Measurements from ENCODE around the gene SSPN. TPM values are rescaled to one million over a fixed set of nuclear protein-coding genes. Genes with fewer than 3 reads are reported as not detected.

Gene SSPN
- total RNA-seq, 1 donor from 2014 or later: not detected

DNA sequence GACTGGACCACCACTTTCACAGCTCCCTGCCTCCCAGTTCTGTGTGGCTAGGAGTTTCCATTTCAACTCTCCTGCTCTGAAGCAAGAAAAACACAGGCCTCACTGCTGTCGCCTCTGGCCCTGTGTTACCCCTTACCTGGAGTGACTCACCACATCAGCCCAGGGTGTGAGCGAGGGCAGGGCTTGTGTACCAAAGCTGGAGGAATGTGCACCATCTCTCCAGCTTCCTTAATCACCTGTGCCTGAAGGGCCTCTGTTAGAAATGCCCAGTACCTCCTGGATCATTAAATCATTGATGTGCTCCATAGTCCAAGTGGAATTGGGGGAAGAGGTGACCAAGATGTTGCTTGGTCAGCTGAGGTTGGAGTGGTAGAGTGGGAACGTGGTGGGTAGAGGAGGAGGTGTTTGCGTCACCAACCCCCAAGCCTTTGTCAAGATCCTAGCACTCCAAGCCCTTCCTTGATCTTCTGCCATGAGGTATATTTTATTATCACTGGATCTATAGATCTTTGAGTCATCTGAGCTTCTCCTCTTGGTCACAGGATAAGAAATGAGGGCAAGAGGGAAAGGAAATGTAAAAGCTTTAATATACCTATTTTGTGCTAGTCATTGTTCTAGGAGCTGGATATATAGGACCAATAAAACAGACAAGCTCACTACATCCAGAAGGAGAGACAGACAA is 51.3 kb downstream of the SSPN start:
- Mint-ChIP-seq H3K9me3 (no peaks in the 10 kb centered on the region), H3K4me3 (no peak overlapping the region), H3K36me3 (ENCODE audit: low read depth) (no peaks in the 10 kb centered on the region), H3K27ac (no peak overlapping the region), H3K27me3 (peaks cover 1% of the 10 kb centered on the region), H3K4me1 (no peaks in the 10 kb centered on the region)
- intact Hi-C loops (cut with micrococcal nuclease): no loop called here
- DNase-seq: no peak

DNA sequence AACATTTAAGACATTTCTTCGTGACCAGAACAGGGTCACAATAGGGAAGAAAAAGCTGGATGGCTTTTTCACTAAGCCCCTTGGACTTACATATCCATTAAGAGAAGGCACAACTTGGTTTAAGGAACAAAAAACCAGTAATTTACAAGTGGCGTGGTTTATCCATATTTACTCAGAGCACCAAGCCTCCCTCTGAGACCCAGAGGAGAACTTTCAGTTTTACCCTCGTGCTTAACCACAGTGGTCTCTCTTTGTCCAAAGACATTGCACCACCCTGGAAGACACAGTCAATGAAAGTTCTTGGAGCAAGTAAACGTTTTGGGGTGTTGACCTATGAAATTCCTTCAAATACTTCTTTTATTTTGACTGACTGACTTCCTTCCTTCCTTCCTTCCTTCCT is 52.5 kb downstream of the SSPN start:
- no peak overlapping the region for H3K27ac Mint-ChIP-seq
- H3K9me3 Mint-ChIP-seq: no peaks in the 10 kb centered on the region
- intact Hi-C loops (cut with micrococcal nuclease): no loop called here
- H3K27me3 Mint-ChIP-seq: no peaks in the 10 kb centered on the region
- no peak for DNase-seq
- H3K4me1 Mint-ChIP-seq: no peaks in the 10 kb centered on the region
- H3K36me3 Mint-ChIP-seq (ENCODE audit: low read depth): no peaks in the 10 kb centered on the region
- H3K4me3 Mint-ChIP-seq: no peak overlapping the region

DNA sequence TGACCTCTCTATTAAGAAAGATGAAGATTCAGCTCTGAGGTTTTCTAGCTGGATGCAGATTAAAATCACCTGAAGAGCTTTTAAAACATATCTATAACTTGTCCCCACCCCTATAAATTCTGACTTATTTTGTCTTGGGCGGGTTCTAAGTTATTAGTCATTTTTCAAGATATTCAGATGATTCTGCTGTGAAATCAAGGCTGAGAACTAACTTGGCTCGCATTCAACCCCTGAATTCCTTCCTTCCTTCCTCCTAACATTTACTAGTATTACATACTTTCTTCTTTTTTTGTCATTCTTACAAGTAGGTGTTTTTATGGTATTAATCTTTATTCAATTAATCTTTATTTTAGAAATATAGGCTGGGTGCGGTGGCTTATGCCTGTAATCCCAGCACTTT is 55.4 kb downstream of the SSPN start:
- intact Hi-C loops (cut with micrococcal nuclease): no loop called here
- H3K36me3 Mint-ChIP-seq (ENCODE audit: low read depth): no peaks in the 10 kb centered on the region

DNA sequence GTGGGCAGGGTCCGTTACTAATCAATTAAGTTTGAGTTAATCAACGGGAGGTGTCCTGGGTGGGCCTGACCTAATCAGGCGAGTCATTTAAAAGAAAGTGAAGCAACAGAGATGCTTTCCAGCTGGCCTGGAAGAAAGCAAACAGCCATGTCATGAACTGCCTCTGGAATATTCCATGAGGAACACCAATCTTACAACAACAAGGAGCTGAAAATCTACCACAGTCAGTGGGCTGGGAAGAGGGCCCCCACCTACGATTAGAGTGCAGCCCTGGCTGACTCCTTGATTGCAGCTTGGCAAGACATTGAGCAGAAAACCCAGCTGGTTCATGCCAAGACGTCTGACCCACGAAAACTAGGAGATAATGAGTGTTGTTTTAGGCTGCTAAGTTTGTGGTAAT is 56.2 kb downstream of the SSPN start:
- intact Hi-C loops (cut with micrococcal nuclease): no loop called here
- no peaks in the 10 kb centered on the region for H3K4me1 Mint-ChIP-seq
- no peak for DNase-seq
- no peaks in the 10 kb centered on the region for H3K9me3 Mint-ChIP-seq
- H3K36me3 Mint-ChIP-seq (ENCODE audit: low read depth): no peaks in the 10 kb centered on the region
- peaks cover 1% of the 10 kb centered on the region for H3K27me3 Mint-ChIP-seq
- no peak overlapping the region for H3K27ac Mint-ChIP-seq
- no peak overlapping the region for H3K4me3 Mint-ChIP-seq

More for the DNA sequence above, 55.4 kb downstream of the SSPN start:
- Mint-ChIP-seq H3K4me3 (no peak overlapping the region), H3K27ac (no peak overlapping the region), H3K27me3 (peaks cover 1% of the 10 kb centered on the region), H3K9me3 (no peaks in the 10 kb centered on the region), H3K4me1 (no peaks in the 10 kb centered on the region)
- no peak for DNase-seq

DNA sequence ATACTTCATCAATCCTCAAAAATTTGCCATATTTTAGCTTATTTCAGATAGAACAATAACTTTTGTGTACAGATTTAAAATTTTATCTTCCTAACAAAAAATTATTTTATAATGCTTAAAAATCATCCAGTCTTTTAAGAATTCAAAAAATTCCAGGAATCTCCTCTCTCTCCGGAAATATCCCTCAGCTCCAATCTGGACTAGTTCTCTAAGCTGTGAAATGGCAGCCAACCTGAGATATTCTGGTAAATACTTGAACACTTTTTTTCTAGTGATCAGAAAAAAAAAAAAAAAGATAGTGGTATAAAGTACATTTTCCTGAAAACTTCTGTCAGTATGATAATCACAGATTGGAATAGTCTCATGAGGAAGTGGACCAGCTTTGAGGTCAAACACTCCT is 57.6 kb downstream of the SSPN start:
- no peak for DNase-seq
- peaks cover 1% of the 10 kb centered on the region for H3K27me3 Mint-ChIP-seq
- H3K9me3 Mint-ChIP-seq: no peaks in the 10 kb centered on the region
- H3K4me1 Mint-ChIP-seq: no peaks in the 10 kb centered on the region
- H3K4me3 Mint-ChIP-seq: no peak overlapping the region
- no peaks in the 10 kb centered on the region for H3K36me3 Mint-ChIP-seq (ENCODE audit: low read depth)
- H3K27ac Mint-ChIP-seq: no peak overlapping the region
- intact Hi-C loops (cut with micrococcal nuclease): no loop called here

DNA sequence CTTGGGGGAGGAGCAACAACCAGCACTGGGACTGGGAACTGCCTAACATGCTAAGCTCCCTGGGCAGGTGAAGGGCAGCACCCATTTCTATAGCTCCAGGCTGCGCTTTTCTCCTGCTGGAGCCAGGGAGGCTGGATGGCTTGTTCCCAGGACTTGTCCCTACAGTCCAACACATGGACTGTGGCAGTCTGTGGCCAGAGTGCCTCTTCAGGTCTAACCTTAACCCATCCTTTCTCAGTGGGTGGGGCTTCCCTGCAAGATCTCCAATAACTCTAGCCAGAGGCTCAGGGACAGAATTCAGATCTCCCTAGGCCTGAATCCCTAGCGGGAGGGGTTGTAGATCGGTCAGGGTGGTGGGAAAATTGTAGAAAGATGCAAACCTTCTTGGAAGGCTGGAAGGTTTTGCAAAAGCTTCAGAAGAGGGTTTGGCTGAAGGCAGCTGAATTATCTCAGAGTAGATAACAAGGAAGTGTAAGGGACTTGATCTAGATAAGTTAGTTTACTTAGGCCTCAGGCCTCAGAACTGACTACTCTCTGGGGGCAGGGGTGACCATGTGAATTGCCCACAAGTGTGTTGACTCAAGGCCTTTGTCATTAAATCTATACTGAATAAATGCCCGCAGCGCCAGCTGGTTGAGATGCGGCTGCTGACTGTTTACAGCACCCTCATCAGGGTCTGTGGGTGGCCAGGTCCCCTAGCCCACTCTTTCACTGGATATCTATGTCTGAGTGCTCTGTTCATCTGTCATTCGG is 60.7 kb downstream of the SSPN start:
- Mint-ChIP-seq H3K36me3 (ENCODE audit: low read depth) (no peaks in the 10 kb centered on the region), H3K9me3 (peaks cover 8% of the 10 kb centered on the region), H3K4me1 (no peaks in the 10 kb centered on the region), H3K27ac (no peak overlapping the region), H3K4me3 (no peak overlapping the region), H3K27me3 (peaks cover 3% of the 10 kb centered on the region)
- no peak for DNase-seq
- intact Hi-C loops (cut with micrococcal nuclease): no loop called here

DNA sequence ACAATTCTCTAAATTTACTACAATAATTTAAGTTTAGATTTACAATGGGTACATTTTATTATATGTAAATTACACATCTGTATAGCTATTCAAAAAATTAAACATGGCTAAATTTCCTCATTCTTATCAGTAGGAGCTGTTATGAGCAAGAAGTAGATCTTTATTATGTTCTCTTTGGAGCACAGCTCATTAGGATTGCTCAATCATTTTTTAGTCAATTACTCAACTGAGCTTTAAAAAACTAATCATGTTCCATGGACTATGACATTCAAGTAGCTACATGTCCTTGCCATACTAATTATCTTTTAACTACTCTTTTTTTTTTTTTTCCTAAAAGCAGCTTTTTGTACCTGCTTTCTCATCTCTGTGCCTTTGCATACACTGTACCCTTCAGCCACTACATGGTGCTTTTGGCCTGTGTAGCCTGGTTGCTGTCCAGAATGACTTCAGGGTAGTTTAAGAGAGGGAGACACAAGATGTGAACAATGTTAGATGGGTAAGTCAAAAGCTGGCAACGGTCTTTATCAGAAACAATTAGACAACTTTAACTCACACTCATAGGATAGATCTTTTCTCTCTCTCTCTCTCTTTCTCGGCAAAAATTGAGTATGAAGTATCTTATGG is 69.0 kb downstream of the SSPN start:
- no peaks in the 10 kb centered on the region for H3K4me1 Mint-ChIP-seq
- peaks cover 2% of the 10 kb centered on the region for H3K27me3 Mint-ChIP-seq
- intact Hi-C loops (cut with micrococcal nuclease): no loop called here
- H3K4me3 Mint-ChIP-seq: no peak overlapping the region
- no peak overlapping the region for H3K27ac Mint-ChIP-seq
- no peaks in the 10 kb centered on the region for H3K9me3 Mint-ChIP-seq
- no peaks in the 10 kb centered on the region for H3K36me3 Mint-ChIP-seq (ENCODE audit: low read depth)
- DNase-seq: no peak

DNA sequence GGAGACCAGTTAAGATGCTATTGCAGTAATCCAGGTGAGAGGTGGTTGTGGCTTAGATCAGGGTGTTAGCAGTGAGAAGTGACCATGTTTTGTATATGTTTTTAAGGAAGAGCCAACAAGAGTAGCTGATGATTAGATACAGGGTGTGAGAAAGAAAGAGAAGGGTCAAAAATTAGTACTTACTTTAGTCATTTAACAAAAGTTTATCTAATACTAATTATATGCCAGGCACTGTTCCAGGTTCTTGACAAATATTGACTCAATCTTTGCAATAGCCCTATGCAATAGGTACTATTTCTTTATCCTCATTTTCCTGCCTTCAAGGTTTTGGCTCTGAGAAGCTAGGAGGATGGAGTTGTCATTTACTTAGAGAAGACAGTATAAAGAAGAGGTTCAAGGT is 70.2 kb downstream of the SSPN start:
- intact Hi-C loops (cut with micrococcal nuclease): no loop called here
- Mint-ChIP-seq H3K36me3 (ENCODE audit: low read depth) (no peaks in the 10 kb centered on the region), H3K27me3 (peaks cover 2% of the 10 kb centered on the region), H3K4me1 (no peaks in the 10 kb centered on the region), H3K9me3 (no peaks in the 10 kb centered on the region), H3K4me3 (no peak overlapping the region), H3K27ac (no peak overlapping the region)
- DNase-seq: no peak

DNA sequence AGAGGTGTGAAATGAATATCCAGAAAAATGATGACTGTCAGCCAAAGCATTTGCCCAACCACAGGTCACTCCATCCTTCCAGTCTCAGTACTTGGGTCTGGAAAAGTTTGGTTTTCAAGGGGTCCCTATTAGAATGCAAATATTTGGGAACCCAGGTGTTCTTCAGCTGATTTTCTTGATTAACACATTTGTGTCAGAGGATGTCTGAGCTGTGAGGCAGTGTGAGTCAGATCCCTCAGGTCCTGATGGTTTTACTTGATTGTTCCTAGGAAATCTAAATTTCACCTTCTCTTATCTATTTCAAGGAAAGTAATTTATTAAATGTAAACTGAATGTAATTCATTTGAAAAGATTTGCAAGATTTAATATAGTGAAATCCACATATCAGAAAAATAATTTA is 71.5 kb downstream of the SSPN start:
- no peak overlapping the region for H3K27ac Mint-ChIP-seq
- DNase-seq: no peak
- no peaks in the 10 kb centered on the region for H3K36me3 Mint-ChIP-seq (ENCODE audit: low read depth)
- H3K27me3 Mint-ChIP-seq: peaks cover 6% of the 10 kb centered on the region
- no peak overlapping the region for H3K4me3 Mint-ChIP-seq
- peaks cover 3% of the 10 kb centered on the region for H3K9me3 Mint-ChIP-seq
- H3K4me1 Mint-ChIP-seq: peaks cover 4% of the 10 kb centered on the region
- intact Hi-C loops (cut with micrococcal nuclease): no loop called here

DNA sequence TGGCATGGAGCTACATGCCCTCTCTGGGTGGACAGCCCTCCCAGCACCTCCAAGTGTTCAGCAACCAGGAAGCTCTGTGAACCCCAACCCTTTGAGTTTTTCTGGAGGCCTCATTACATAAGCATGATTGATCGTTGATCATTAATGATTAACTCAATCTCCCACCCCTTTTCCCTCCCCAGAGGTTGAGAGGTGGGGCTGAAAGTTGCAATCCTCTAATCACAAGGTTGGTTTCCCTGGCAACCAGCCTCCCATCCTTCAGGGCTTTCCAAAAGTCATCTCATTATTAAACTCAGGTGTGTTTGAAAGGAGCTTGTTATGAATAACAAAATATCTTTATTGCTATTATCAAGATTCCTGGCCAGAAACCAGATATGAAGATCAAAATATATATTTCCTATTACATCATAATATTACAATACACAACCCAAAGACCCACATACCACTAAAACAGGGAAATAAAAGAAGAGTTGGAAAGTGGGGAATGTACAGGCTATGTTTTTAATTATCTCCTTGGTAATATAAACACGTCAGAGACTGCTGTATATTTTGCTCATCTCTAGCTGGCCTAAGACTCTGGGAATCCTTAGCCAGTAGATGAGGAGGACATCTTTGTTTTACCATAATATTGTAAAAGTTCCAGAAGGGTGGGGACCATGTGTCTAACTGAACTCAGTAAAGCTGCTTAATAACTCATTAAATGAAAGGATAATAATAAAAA is 73.6 kb downstream of the SSPN start:
- H3K27ac Mint-ChIP-seq: no peak overlapping the region
- intact Hi-C loops (cut with micrococcal nuclease): no loop called here
- H3K9me3 Mint-ChIP-seq: peaks cover 3% of the 10 kb centered on the region
- H3K4me1 Mint-ChIP-seq: peaks cover 5% of the 10 kb centered on the region
- no peak overlapping the region for H3K4me3 Mint-ChIP-seq
- DNase-seq: no peak
- H3K36me3 Mint-ChIP-seq (ENCODE audit: low read depth): no peaks in the 10 kb centered on the region
- H3K27me3 Mint-ChIP-seq: peaks cover 6% of the 10 kb centered on the region

DNA sequence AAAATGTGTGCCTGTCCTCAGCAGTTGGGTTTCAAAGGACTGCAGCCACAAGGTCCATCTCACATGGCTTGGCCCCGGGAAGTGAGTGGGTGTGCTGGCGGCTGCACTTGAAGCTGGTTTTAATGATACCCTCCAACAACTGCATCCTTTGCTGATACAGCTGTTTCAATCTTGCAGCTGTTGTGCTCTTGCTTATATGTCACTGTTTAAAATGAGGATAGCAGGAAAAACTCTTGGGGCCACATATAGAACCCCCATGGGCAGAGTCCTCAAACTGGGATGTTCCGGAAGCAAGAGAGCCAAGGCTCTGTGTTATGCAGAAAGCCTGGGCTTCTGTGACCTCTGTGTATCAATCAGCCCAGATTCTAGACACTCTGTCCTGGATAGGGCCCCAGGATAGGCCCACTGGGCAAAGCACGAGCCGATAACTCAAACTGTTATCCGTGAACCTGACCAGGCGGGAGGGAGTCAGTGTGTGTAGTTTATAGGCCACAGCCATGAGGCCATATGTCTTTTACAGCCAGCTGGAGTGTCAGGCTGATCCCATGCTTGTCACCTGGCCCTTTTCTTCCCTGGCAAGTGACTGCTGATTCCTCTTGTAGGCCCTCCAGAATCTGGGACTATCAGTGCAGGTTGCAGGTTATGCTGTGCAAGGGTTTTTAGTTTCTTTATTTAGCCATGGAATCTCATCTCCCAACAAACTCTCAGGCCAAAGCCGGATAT is 74.3 kb downstream of the SSPN start:
- no peak overlapping the region for H3K4me3 Mint-ChIP-seq
- peaks cover 6% of the 10 kb centered on the region for H3K27me3 Mint-ChIP-seq
- H3K36me3 Mint-ChIP-seq (ENCODE audit: low read depth): no peaks in the 10 kb centered on the region
- H3K27ac Mint-ChIP-seq: no peak overlapping the region
- intact Hi-C loops (cut with micrococcal nuclease): loop anchor here (10.0 kb wide), 1 partner anchor 145 kb away; the partner anchor contains the start of gene BHLHE41
- H3K9me3 Mint-ChIP-seq: peaks cover 3% of the 10 kb centered on the region
- peaks cover 12% of the 10 kb centered on the region for H3K4me1 Mint-ChIP-seq
- DNase-seq: no peak

DNA sequence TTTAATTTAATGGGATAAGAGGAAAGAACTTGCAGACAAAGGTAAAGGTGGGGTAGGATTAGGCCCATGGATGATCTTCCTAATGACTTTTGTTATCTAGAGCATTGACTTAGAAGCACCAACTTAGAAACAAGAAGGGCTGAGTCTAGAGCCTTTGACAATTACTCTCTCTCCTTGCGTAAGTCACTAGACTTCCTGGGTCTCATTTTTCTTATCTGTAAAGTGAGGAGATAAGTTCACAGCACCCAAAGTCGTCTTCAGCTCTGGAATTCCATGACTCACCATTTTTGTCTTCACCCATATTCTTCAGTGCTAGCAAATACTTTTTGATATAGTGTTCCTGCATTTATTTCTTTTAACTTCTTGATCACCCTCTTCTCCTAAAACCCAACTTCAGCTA is 75.7 kb downstream of the SSPN start:
- intact Hi-C loops (cut with micrococcal nuclease): loop anchor here (10.0 kb wide), 1 partner anchor 146 kb away; the partner anchor contains the start of gene BHLHE41
- DNase-seq: no peak
- Mint-ChIP-seq H3K4me3 (no peak overlapping the region), H3K4me1 (peaks cover 19% of the 10 kb centered on the region), H3K9me3 (peaks cover 3% of the 10 kb centered on the region), H3K36me3 (ENCODE audit: low read depth) (no peaks in the 10 kb centered on the region), H3K27me3 (peaks cover 6% of the 10 kb centered on the region), H3K27ac (no peak overlapping the region)

DNA sequence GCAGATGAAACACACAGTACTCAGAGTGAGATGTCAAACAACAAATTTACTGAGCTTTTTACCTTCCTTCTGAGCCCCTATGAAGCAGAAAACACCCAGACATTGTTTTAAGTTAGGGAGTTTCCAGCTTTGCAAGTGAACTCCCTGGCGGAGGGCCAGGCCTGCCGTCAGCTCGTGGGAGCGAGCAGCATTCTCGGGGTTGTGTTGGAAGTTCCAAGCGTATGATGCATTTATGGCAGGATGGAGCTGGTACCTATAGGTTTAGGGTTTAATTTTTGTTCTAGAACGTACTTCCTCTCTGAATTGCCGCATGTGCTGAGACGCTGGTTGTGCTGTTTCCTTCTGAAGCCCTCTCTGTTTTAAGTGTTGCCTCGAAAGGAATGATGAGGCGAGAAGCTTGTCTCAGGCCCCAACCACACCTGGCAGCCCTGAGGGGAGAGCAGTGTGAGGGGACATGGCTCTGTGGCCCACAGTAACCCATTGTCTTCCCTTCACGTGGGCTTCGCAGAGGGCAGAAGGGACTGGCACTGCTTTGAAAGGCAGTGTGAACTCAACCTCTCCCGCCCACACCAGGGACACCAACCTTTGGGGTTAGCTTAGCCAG is 76.6 kb downstream of the SSPN start:
- Mint-ChIP-seq H3K27ac (no peak overlapping the region), H3K9me3 (peaks cover 3% of the 10 kb centered on the region), H3K4me3 (no peak overlapping the region), H3K4me1 (peaks cover 19% of the 10 kb centered on the region), H3K36me3 (ENCODE audit: low read depth) (no peaks in the 10 kb centered on the region), H3K27me3 (peaks cover 6% of the 10 kb centered on the region)
- no peak for DNase-seq
- intact Hi-C loops (cut with micrococcal nuclease): loop anchor here (10.0 kb wide), 1 partner anchor 147 kb away; the partner anchor contains the start of gene BHLHE41
